COLO668 (cell line): ENCODE data around the gene F2.
"Not testable (repeated sequence)": the region's sequence is repeated elsewhere in the genome, so short reads cannot be mapped to it uniquely, and the experiment has no call there.

Experiments used
- DNase-seq: peaks from one replicate; lab custom pipeline; 2025; ENCODE audit not compliant: unreplicated experiment; lab: John Stamatoyannopoulos, UW

Gene F2

DNA sequence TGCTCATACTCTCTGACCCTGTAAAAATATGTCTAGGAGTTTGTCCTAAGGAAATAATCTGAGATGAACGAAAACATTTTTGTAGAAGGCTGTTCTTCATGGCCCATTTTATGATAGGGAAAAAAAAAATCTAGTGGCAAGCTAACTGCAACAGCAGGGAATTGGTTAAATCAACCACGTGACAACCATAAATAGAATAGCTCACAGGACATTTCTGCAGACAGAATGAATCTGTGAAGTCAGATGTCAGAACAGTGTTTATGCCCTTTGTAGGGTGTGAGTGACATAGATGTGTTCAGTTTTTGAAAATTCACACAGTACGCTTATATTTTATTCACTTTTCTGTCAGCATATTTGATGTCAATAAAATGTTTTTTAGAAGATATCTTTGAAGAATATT lies 34.6 kb upstream of the F2 start:
- DNase-seq = no peak

GRCh38 chr11:46686886-46687795 lies 31.9 kb upstream of the F2 start:
- DNase-seq = peak; percentile 41

GRCh38 chr11:46690702-46691101 lies 28.3 kb upstream of the F2 start:
- DNase-seq = no peak

- no peak for DNase-seq
Measured at GRCh38 chr11:46692450-46692849, 26.6 kb upstream of the F2 start.

DNA sequence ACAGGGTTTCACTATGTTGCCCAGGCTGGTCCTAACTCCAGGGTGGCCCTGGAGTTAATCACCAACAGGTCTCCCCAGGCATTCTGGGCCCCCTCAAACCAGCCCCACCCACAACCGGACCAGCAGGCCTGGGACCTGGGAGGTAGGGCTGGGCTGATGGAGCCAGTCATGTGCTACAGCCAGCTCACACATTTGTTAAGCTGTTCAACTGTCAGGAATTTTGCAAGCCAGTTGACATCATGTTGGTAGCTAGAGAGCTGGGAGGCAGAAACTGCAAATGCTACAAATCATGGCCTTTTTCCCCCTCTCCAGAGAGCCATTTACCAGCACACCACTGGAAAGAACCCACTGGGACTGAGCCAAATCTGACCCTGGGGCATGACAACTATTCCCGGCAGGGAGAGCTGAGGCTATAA lies 25.4 kb upstream of the F2 start:
- DNase-seq = no peak

- no peak for DNase-seq
Measured at GRCh38 chr11:46694072-46694471, 24.9 kb upstream of the F2 start.

DNA sequence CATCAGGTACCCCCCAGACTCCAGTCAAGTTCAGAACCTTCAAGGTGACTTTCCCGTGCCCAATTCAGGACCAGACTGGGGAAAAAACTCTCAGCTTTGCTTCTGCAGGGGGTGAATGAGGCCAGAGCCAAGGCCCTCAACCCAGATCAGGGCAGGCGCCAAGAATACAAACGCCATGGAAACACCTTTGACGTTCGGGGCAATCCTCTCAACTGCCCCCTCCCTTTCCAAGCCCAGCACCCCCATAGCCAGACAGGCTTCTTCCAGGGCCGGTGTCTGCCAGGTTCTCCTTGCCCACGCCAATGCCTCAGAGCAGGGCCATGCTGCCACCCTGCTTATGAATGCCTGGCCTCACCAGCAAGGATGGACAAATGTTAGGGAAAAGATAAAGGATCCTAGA lies 24.4 kb upstream of the F2 start:
- DNase-seq = no peak

- no peak for DNase-seq
Measured at GRCh38 chr11:46695345-46696211, 23.4 kb upstream of the F2 start.

- no peak for DNase-seq
Measured at GRCh38 chr11:46696212-46696558, 22.8 kb upstream of the F2 start.

DNA sequence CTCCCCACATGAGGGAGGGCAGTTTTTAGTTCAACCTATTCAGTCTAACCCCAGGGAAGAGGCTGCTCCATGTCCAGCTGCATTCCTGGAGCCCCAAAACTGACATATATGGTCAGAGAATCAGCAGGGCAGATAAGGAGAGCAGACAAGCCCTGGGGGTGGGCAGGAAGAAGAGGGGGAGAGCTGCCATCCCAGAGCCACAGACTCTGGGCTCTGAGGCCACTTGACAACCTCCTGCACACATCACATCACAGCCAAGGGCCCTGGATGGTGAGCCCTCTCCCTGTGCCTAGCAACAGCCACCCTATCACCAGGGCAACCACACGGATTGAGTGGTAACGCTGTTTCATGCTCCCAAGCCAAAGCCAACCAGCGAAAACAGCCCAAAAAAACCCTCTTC lies 21.7 kb upstream of the F2 start:
- DNase-seq = no peak

DNA sequence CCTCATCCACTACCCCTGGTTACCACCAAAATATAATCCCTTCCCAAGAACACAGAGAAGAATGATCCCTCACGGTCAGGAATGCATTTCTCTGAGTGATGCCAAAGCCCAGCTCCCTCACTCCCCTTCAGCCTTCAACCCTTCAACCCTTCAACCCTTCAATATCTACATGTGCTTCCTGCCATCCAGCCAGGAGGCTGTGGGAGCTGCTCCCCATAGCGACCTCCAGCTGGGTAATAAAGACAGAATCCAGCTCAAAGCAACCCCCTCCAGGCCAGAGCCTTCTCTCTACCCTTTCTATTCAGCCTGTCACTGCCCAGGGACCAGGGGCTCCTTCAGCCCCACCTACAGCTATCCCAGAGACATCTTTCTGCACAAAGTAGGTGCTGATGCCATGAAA lies 21.3 kb upstream of the F2 start:
- no peak for DNase-seq

DNA sequence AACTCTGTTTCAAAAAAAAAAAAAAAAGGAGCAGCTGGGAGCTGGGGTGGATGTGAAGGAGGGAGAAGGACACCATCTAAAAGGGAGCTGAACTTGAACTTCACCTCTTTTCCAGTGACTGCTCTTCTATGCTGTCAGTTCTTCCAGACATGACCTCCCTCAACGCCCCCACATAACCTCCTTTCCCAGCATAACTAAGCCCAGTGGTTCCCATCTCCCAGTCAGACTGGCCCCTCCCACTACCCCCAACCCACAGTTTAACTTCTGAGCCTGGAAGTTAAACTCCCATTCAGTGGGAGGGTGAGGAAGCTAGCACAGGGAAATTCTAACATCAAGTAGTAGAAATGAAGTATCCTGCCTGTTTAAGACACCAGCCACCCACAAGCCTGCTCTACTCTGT lies 20.4 kb upstream of the F2 start:
- no peak for DNase-seq

DNA sequence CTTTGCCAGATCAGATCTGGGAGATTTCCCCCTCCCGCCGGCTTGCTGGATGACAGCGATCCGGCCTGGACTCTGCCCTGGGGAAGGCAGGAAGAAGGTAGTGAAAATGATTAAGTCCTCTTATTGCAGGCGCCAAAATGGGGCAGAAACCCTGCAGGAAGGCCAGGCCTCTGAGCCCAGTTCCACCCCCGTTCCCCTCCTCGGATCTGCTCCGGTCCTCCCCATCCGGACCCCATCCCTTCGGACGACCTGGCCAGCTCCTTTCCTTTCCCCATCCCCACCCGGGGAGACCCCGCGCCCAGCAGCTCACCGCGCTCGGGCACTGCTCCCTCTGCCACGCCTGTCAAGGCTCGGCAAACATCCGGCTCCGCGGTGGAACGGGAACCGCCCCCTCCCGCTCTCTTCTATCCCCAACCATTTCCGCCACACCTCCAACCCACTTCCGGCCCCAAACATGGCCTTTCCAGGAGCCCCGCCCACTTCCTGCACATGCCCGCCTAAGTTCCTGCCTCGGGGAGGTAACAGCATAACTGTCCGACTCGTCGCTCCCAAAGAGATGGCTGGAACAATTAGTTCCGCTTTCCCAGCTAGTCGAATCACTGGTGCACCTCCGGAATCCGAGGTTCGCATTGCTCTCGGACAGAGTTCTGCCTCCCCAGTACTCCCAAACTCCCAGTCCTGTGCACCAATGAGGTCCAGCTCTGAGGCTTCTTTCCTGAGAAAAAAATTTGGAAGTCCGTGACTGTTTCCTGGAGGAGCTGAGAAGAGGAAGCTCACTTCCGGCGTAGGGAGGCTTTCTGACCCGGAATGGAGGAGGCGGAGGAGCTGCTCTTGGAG lies 18.6 kb upstream of the F2 start, which contains the start of the genes ARHGAP1 and ZNF408:
ARHGAP1 (minus strand) TSS at position 379 of the 837 bp plus-strand sequence. CDS start 4,512 bp downstream, outside the sequence.
ZNF408 (plus strand) TSS at position 791 of the 837 bp plus-strand sequence; CDS start at position 808, 17 bp downstream.
- peak; percentile 99 for DNase-seq

GRCh38 chr11:46701078-46701654 lies 17.8 kb upstream of the F2 start:
- peak; percentile 30 for DNase-seq

- no peak for DNase-seq
Measured at GRCh38 chr11:46705070-46705688, 13.8 kb upstream of the F2 start.

DNA sequence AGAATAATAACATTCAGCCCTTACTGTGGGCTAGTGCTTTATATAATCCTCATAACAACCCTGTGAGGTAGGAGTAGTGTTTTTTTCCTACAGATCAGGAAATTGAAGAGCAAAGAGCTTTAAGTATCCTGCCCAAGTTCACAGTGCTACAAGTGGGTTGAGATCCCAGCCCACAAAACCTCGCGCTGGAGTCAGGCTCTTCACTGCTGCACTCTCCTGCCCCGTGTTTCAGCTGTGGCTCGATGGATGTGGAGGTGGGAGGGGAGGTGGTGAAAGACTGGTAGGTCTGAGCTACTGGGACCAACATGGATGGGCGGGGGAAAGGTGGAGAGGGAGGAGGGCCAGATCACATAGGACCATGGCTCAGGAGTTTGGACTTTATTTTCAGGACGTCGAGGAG lies 12.1 kb upstream of the F2 start:
- no peak for DNase-seq

DNA sequence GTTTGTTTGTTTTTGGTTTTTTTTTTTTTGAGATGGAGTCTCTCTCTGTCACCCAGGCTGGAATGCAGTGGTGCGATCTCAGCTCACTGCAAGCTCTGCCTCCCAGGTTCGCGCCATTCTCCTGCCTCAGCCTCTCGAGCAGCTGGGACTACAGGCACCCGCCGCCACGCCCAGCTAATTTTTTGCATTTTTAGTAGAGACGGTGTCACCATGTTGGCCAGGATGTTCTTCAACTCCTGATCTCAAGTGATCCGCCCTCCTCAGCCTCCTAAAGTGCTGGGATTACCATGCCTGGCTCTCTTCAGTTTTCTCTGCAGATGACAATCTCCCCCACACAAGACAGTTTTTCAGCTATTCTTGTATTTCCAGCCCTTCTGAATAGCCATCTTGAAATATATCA lies 9.7 kb upstream of the F2 start:
- not testable (repeated sequence) for DNase-seq

DNA sequence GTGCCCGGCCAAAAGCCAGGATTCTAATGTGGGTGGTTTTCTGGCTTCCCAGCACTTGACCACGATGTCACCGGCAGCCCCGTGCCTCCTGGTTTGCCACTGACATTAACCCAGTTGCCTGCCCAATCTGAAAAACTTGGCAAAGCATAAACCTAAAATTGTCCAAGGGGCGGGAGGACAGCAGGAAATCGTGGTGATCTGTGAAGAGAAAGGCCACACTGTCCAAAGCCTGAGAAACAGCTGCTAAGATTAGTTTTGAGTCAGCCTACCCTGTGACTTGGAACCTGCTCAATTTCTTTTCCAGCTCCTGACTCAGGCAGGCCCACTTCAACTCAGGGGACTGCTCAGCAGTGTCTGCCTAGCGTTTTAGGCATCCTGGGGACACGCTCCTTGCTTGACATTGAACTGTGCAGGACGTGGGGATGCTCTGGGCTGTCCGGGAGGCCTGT lies 8.2 kb upstream of the F2 start:
- DNase-seq = no peak

DNA sequence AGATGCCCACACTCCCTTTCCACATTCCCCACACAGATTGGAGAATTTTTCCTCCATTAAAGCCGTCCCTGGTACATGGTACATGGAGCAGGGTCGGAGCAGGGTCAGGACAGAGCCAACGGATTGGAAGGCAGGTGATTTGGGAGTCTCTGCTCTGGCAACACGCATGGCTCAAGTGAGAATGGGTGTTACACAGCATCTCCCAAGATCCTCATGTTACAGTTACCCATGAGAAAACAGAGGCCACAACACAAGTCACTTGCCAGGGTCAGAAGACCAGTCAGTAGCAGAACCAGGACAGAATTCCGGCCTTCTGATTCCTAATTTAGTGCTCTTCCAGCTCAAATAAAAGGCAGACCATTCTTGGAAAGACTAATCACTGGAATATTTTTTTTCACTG lies 7.7 kb upstream of the F2 start:
- no peak for DNase-seq
